Measurements from ENCODE around the gene MED27.

Gene MED27

GRCh38 chr9:132099167-132099566 is 19.5 kb upstream of the MED27 start:
- no peak for DNase-seq (ENCODE audit: low read depth)
- H3K4me3 ChIP-seq (ENCODE audit: low read depth, low read length) = no peak overlapping the region
- TF ChIP-seq CTCF (IDR thresholded peaks at IDR 0.05; ENCODE audit: control insufficient read depth, extremely low read depth, insufficient read depth) = no peak

DNA sequence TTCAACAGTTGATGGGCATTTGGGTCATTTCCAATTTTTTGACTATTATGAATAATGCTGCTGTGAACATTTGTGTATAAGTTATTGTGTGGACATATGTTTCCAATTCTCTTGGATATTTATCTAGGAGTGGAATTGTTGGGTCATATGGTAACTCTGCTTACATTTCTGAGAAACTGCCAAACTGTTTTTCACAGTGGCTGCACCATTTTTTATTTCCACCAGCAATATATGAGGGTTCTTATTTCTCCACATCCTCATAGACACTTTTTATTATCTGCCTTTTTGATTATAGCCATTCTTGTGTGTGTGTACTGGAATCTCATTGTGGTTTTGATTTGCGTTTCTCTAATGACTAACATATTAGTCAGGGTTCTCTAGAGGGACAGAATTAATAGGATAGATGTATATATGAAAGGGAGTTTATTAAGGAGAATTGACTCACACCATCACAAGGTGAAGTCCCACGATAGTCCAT is 14.7 kb upstream of the MED27 start:
- no peak for DNase-seq (ENCODE audit: low read depth)
- no peak overlapping the region for H3K4me3 ChIP-seq (ENCODE audit: low read depth, low read length)
- TF ChIP-seq CTCF (IDR thresholded peaks at IDR 0.05; ENCODE audit: control insufficient read depth, extremely low read depth, insufficient read depth) = no peak

- DNase-seq (ENCODE audit: low read depth) = no peak
- H3K4me3 ChIP-seq (ENCODE audit: low read depth, low read length) = no peak overlapping the region
- no peak for TF ChIP-seq CTCF (IDR thresholded peaks at IDR 0.05; ENCODE audit: control insufficient read depth, extremely low read depth, insufficient read depth)
Observed at GRCh38 chr9:132090771-132091170, 11.1 kb upstream of the MED27 start.

GRCh38 chr9:132087438-132088030 is 7.9 kb upstream of the MED27 start:
- no peak overlapping the region for H3K4me3 ChIP-seq (ENCODE audit: low read depth, low read length)
- no peak for DNase-seq (ENCODE audit: low read depth)
- TF ChIP-seq CTCF (IDR thresholded peaks at IDR 0.05; ENCODE audit: control insufficient read depth, extremely low read depth, insufficient read depth) = no peak

- TF ChIP-seq CTCF (IDR thresholded peaks at IDR 0.05; ENCODE audit: control insufficient read depth, extremely low read depth, insufficient read depth) = no peak
- DNase-seq (ENCODE audit: low read depth) = no peak
- no peak overlapping the region for H3K4me3 ChIP-seq (ENCODE audit: low read depth, low read length)
Observed at GRCh38 chr9:132082188-132082587, 2.5 kb upstream of the MED27 start.

DNA sequence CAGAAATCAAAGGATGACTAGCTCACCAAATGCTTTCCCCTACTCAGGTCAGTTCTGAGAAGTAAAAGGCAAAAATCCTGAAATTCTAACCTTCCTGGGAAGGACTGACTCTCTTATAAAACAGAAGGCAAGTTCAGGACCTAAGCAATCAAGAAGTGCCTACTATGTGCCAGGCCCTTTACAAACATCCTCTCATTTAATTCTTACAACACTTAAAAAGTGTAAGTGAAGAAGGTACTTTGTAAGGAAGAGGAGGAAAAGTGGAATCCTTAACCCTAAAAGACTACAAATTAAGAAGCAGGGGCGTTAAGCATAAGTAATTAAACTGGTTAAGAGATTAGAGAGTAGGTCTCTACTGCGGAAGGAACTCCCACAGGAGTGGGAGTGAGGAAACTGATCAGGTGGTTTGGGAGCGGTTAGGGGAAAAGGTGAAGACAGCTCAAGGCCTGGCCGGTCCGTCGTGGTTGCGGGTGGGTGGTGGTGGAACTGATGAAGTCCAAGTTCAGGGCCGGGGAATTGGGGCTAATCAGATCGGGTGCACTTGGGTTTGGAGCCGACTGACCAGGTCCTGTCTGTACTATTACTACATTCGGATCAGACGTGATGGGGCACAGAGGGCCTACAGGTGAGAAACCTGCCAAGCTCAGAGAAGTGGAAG is 839 bp downstream of the MED27 start:
- no peak for TF ChIP-seq CTCF (IDR thresholded peaks at IDR 0.05; ENCODE audit: control insufficient read depth, extremely low read depth, insufficient read depth)
- no peak for DNase-seq (ENCODE audit: low read depth)

More for the DNA sequence above, 839 bp downstream of the MED27 start:
- peak overlapping the region; percentile 81 for H3K4me3 ChIP-seq (ENCODE audit: low read depth, low read length)
